HepG2 (cell line): Measurements from ENCODE around the gene CD79A. TPM values are rescaled to one million over a fixed set of nuclear protein-coding genes. Genes with fewer than 3 reads are reported as not detected.

ENCODE experiments used
- ATAC-seq: fragments of 200-7000 bp; cut with Tn5 transposase; 3 replicates; pipeline ENCODE4 v1.9.1; 2020; ENCODE audit warnings: mild to moderate bottlenecking, moderate library complexity
- BruUV-seq: library from RNA; stranded (reverse); fragments of 400-500 nt; replicated peaks from 2 replicates; lab custom pipeline; 2021; lab: Mats Ljungman, UMichigan
- CTCF ChIA-PET: fragments of 300-600 bp; formaldehyde crosslinking; extraction: SDS; loops from one replicate; lab custom pipeline; 2021; ENCODE audit warnings: low total read pairs, inconsistent platforms, low intra/inter-chr PET ratio; lab: Yijun Ruan, JAX
- POLR2A ChIA-PET: fragments of 350-600 bp; sonication (Branson Sonifier 250); formaldehyde crosslinking; loops from one replicate; lab custom pipeline; 2020; ENCODE audit warnings: antibody characterized with exemption, inconsistent platforms; lab: Yijun Ruan, JAX
- DNase-seq: peaks from one replicate; pipeline ENCODE4 v3.0.0-alpha.2; 2015; ENCODE audit warnings: low spot score
- FAIRE-seq: peaks from 3 replicates; lab custom pipeline; 2011; peaks lifted over from hg19 to GRCh38; lab: Jason Lieb, UNC
- H2AFZ ChIP-seq: one replicate; pipeline ENCODE4 v1.6.1; 2011; ENCODE audit warnings: low read length, inconsistent platforms
- H3K27ac ChIP-seq: fragments of 300-600 bp; 3 replicates; pipeline ENCODE4 v1.8.0; 2011; ENCODE audit warnings: mixed run types, mild to moderate bottlenecking, mixed read lengths, low read length, inconsistent platforms; ENCODE audit not compliant: insufficient read depth; ENCODE audit errors: extremely low read length
- H3K27me3 ChIP-seq, 2 experiments: fragments of 200-600 bp in 1 of 2; 2 replicates in 1 of 2; 3 replicates in 1 of 2; pipeline versions ENCODE4 v1.6.0 to v1.8.0; 2011; ENCODE audit warnings: low read length in 2 of 2, mild to moderate bottlenecking in 2 of 2, moderate library complexity in 2 of 2, inconsistent platforms in 1 of 2; ENCODE audit not compliant: insufficient read depth in 2 of 2, control insufficient read depth in 1 of 2
- H3K36me3 ChIP-seq, 2 experiments: fragments of 200-600 bp in 1 of 2; replicated peaks in 1 of 2; 2 replicates in 1 of 2; 3 replicates in 1 of 2; pipeline versions ENCODE4 v1.5.1 to v1.8.0; 2011; ENCODE audit warnings: low read length in 2 of 2, inconsistent platforms in 1 of 2; ENCODE audit not compliant: insufficient read depth in 2 of 2, control insufficient read depth in 1 of 2
- H3K4me1 ChIP-seq: 2 replicates; pipeline ENCODE4 v1.5.1; 2012; ENCODE audit warnings: low read length, inconsistent platforms; ENCODE audit not compliant: insufficient read depth
- H3K4me2 ChIP-seq: 2 replicates; pipeline ENCODE4 v1.6.0; 2011; ENCODE audit warnings: low read depth, low read length, inconsistent platforms
- H3K4me3 ChIP-seq, 3 experiments: fragments of 200-600 bp in 1 of 3; sonication (generic), shearing (Covaris generic) in 1 of 3; replicated peaks in 1 of 3; 2 replicates each; pipeline ENCODE4 v1.5.1; 2011 to 2016; ENCODE audit warnings: low read length in 3 of 3, inconsistent platforms in 2 of 3, low read depth in 2 of 3, mild to moderate bottlenecking in 2 of 3, control low read depth in 1 of 3, mixed read lengths in 1 of 3; ENCODE audit not compliant: insufficient read depth in 1 of 3
- H3K79me2 ChIP-seq: one replicate; pipeline ENCODE4 v1.6.1; 2011; ENCODE audit warnings: low read length, inconsistent platforms; ENCODE audit not compliant: insufficient read depth
- H3K9ac ChIP-seq: 2 replicates; pipeline ENCODE4 v1.6.0; 2011; ENCODE audit warnings: mild to moderate bottlenecking, low read depth, low read length, inconsistent platforms; ENCODE audit not compliant: insufficient read depth
- H3K9me3 ChIP-seq: 2 replicates; pipeline ENCODE4 v1.5.1; 2012; ENCODE audit warnings: mild to moderate bottlenecking, low read length
- H4K20me1 ChIP-seq: 2 replicates; pipeline ENCODE4 v1.6.0; 2011; ENCODE audit warnings: inconsistent platforms, mild to moderate bottlenecking, low read length, moderate library complexity; ENCODE audit not compliant: insufficient read depth
- FOSL2 ChIP-seq: sonication (generic); formaldehyde crosslinking; IDR thresholded peaks from 2 replicates; pipeline ENCODE4 v1.4.0; 2020; ENCODE audit warnings: missing genetic modification reagents
- HIVEP1 ChIP-seq: sonication (generic); formaldehyde crosslinking; IDR thresholded peaks from 2 replicates; pipeline ENCODE4 v1.4.0; 2020; ENCODE audit warnings: mild to moderate bottlenecking, missing genetic modification reagents
- NFE2L2 ChIP-seq: fragments of 150-350 bp; IDR thresholded peaks from 2 replicates; pipeline ENCODE4 v1.6.1; 2014; ENCODE audit warnings: low read length
- PHF20 ChIP-seq: sonication (generic); formaldehyde crosslinking; IDR thresholded peaks from 2 replicates; pipeline ENCODE4 v1.5.0; 2020; ENCODE audit warnings: mild to moderate bottlenecking, missing genetic modification reagents
- PREB ChIP-seq: sonication (generic); formaldehyde crosslinking; IDR thresholded peaks from 2 replicates; pipeline ENCODE4 v1.4.0; 2020; ENCODE audit warnings: missing genetic modification reagents
- SMYD3 ChIP-seq: sonication (generic); formaldehyde crosslinking; IDR thresholded peaks from 2 replicates; pipeline ENCODE4 v1.8.1; 2023; ENCODE audit warnings: mild to moderate bottlenecking, missing genetic modification reagents
- U2AF2 ChIP-seq: fragments of 200-400 bp; formaldehyde crosslinking; IDR thresholded peaks from 2 replicates; pipeline ENCODE4 v1.6.1; 2017; ENCODE audit warnings: low read depth, mild to moderate bottlenecking, low read length
- ZBTB7B ChIP-seq: sonication (generic); formaldehyde crosslinking; IDR thresholded peaks from 2 replicates; pipeline ENCODE4 v1.4.0; 2020; ENCODE audit warnings: missing genetic modification reagents
- ZNF160 ChIP-seq: sonication (generic); formaldehyde crosslinking; IDR thresholded peaks from 2 replicates; pipeline ENCODE4 v1.8.0; 2022; ENCODE audit warnings: mild to moderate bottlenecking, inconsistent platforms, missing genetic modification reagents
- ZNF557 ChIP-seq: sonication (generic); formaldehyde crosslinking; IDR thresholded peaks from 2 replicates; pipeline ENCODE4 v1.4.0; 2020; ENCODE audit warnings: missing genetic modification reagents
- ZNF577 ChIP-seq: sonication (generic); formaldehyde crosslinking; IDR thresholded peaks from 2 replicates; pipeline ENCODE4 v1.4.0; 2020; ENCODE audit warnings: mild to moderate bottlenecking, low read depth, missing genetic modification reagents, borderline replicate concordance
- ZNF737 ChIP-seq: sonication (generic); formaldehyde crosslinking; IDR thresholded peaks from 2 replicates; pipeline ENCODE4 v1.5.0; 2020; ENCODE audit warnings: missing genetic modification reagents, mild to moderate bottlenecking, borderline replicate concordance
- ZNF780A ChIP-seq: sonication (generic); formaldehyde crosslinking; IDR thresholded peaks from 2 replicates; pipeline ENCODE4 v1.8.0; 2022; ENCODE audit warnings: mild to moderate bottlenecking, missing genetic modification reagents, moderate library complexity
- ZSCAN9 ChIP-seq: IDR thresholded peaks from 2 replicates; pipeline ENCODE4 v1.6.1; 2016; ENCODE audit warnings: borderline replicate concordance
- WGBS: methylation state at CpG from one replicate; pipeline ENCODE4 v1.1.6; 2017; ENCODE audit warnings: low lambda C conversion rate; 5-methylcytosine and 5-hydroxymethylcytosine counted together
- in situ Hi-C: cut with HindIII; loops from 2 replicates; pipeline ENCODE4 v1.10.0; 2017; ENCODE audit warnings: low pct_unique_long_range_greater_than_20kb; ENCODE audit not compliant: extremely low pct_ligation_motif_present
- intact Hi-C: fragments of 100-400 bp; cut with micrococcal nuclease; formaldehyde crosslinking; loops from one replicate; pipeline ENCODE4 v1.10.0; 2022; ENCODE audit not compliant: unreplicated experiment
- polyA plus RNA-seq, 8 experiments: library from polyadenylated mRNA; depleted of rRNA in 3 of 8; stranded (reverse) in 7 of 8; unstranded in 1 of 8; fragments of >200 nt; fragmentation: Illumina TruSeq in 4 of 8; extraction: Trizol in 4 of 8; gene quantifications; 2 replicates each; pipeline versions ENCODE4 v1.2.1 to v1.2.3, GENCODE V29; 2011 to 2016; ENCODE audit warnings: low read depth in 4 of 8, missing spikeins in 1 of 8, mixed read lengths in 1 of 8; ENCODE audit not compliant: insufficient read depth in 1 of 8
- total RNA-seq, 5 experiments: library from RNA; depleted of rRNA; stranded (reverse); fragments of >200 nt; fragmentation: Illumina TruSeq; extraction: Trizol; gene quantifications; 2 replicates each; pipeline ENCODE4 v1.2.3, GENCODE V29; 2016; ENCODE audit warnings: low read depth in 1 of 5
- TF ChIP-seq, protein P1 (sequence below): sonication (generic); formaldehyde crosslinking; IDR thresholded peaks from 2 replicates; pipeline ENCODE4 v1.5.0; 2020; ENCODE audit warnings: missing genetic modification reagents
- TF ChIP-seq, protein P2 (sequence below): IDR thresholded peaks from 2 replicates; pipeline ENCODE4 v1.6.1; 2016; ENCODE audit warnings: low read depth, borderline replicate concordance

The CD79A gene
- total and polyA plus RNA-seq, 2 of the 13 experiments (the other 11 are each of a cell fraction or from before 2014, with no cell fraction given) = 0.24 to 0.33 TPM

GRCh38 chr19:41901707-41902360 lies 24.8 kb downstream of the CD79A start:
- H3K4me1 ChIP-seq = peaks cover 24% of the 10 kb centered on the region
- POLR2A ChIA-PET = interaction anchor here (0.6 to 2.5 kb wide), 2 partner anchors 14 to 18 kb away, joined by 3 to 5 read pairs; no protein-coding TSS in a partner anchor
- intact Hi-C loops = no loop called here
- no peak for ATAC-seq
- H3K36me3 ChIP-seq = peaks cover 35 to 60% of the 10 kb centered on the region in 2 experiments; a peak in 4 of 5 replicates
- no peak overlapping the region for H3K9ac ChIP-seq
- no peak overlapping the region for H2AFZ ChIP-seq
- 0 out of 2 replicates have a peak, but pooled peaks cover 3% of the 10 kb centered on the region for H4K20me1 ChIP-seq
- H3K4me3 ChIP-seq = no peak overlapping the region
- no peak for TF ChIP-seq HIVEP1 (CRISPR knock-in tag)
- TF ChIP-seq, protein P1, sequence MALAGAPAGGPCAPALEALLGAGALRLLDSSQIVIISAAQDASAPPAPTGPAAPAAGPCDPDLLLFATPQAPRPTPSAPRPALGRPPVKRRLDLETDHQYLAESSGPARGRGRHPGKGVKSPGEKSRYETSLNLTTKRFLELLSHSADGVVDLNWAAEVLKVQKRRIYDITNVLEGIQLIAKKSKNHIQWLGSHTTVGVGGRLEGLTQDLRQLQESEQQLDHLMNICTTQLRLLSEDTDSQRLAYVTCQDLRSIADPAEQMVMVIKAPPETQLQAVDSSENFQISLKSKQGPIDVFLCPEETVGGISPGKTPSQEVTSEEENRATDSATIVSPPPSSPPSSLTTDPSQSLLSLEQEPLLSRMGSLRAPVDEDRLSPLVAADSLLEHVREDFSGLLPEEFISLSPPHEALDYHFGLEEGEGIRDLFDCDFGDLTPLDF = no peak
- no peak for TF ChIP-seq U2AF2
- TF ChIP-seq SMYD3 (CRISPR knock-in tag) = no peak
- no peak for DNase-seq
- no peak overlapping the region for H3K4me2 ChIP-seq
- CTCF ChIA-PET = no interaction called here
- H3K27ac ChIP-seq = no peak overlapping the region
- no TSS peak for BruUV-seq
- H3K27me3 ChIP-seq = no peaks in the 10 kb centered on the region
- no peak for FAIRE-seq
- H3K9me3 ChIP-seq = no peaks in the 10 kb centered on the region
- in situ Hi-C loops = no loop called here
- WGBS = 98% methylated on average over 11 of the region's 21 CpGs
- H3K79me2 ChIP-seq = no peaks in the 10 kb centered on the region

DNA sequence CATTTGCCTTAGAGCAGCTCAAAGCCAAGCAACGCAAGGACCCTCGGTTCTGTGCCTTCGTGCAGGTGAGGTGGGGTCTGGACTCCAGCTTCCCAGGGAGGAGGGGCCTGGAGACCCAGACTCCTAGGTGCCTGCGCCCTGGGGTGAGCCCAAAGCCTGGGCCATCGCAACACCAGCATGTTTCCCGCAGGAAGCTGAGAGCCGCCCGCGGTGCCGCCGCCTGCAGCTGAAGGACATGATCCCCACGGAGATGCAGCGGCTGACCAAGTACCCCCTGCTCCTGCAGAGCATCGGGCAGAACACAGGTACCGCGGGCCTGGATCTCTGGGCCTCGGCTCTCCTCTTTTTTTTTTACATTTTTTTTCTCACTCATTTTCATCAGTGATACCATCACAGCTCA lies 25.5 kb downstream of the CD79A start:
- Histone ChIP-seq H4K20me1 (0 out of 2 replicates have a peak, but pooled peaks cover 3% of the 10 kb centered on the region), H3K9ac (no peak overlapping the region), H2AFZ (no peak overlapping the region), H3K27me3 (no peaks in the 10 kb centered on the region), H3K36me3 (peaks cover 34 to 62% of the 10 kb centered on the region in 2 experiments; a peak in 4 of 5 replicates), H3K9me3 (no peaks in the 10 kb centered on the region), H3K4me1 (peaks cover 24% of the 10 kb centered on the region), H3K79me2 (no peaks in the 10 kb centered on the region), H3K4me2 (no peak overlapping the region), H3K4me3 (no peak overlapping the region), H3K27ac (no peak overlapping the region)
- intact Hi-C loops (no loop called here), in situ Hi-C loops (no loop called here)
- FAIRE-seq (no peak), DNase-seq (no peak), ATAC-seq (no peak)
- BruUV-seq = no TSS peak
- WGBS = 98% methylated on average over 7 of the region's 17 CpGs
- ChIA-PET CTCF (no interaction called here), POLR2A (no interaction called here)
- TF ChIP-seq ZNF737 (CRISPR knock-in tag) = no peak
- TF ChIP-seq FOSL2 (CRISPR knock-in tag) = no peak
- no peak for TF ChIP-seq ZNF160 (CRISPR knock-in tag)
- TF ChIP-seq PREB (CRISPR knock-in tag) = no peak
- TF ChIP-seq, protein P2, sequence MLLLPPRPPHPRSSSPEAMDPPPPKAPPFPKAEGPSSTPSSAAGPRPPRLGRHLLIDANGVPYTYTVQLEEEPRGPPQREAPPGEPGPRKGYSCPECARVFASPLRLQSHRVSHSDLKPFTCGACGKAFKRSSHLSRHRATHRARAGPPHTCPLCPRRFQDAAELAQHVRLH (CRISPR knock-in tag) = no peak
- TF ChIP-seq NFE2L2 = no peak
- TF ChIP-seq ZSCAN9 (CRISPR knock-in tag) = no peak
- TF ChIP-seq ZNF557 = no peak
- no peak for TF ChIP-seq ZBTB7B (CRISPR knock-in tag)
- no peak for TF ChIP-seq ZNF577
- TF ChIP-seq PHF20 = no peak
- TF ChIP-seq ZNF780A (CRISPR knock-in tag) = no peak
